Airway epithelial cell (primary cell): ENCODE data around the gene PEBP1. TPM values are rescaled to one million over a fixed set of nuclear protein-coding genes. Genes with fewer than 3 reads are reported as not detected.

ENCODE experiments used
- total RNA-seq: library from RNA; depleted of rRNA; stranded (reverse); fragments of >200 nt; gene quantifications from 2 replicates; pipeline ENCODE4 v1.2.3, GENCODE V29; 2015

PEBP1 gene
- 297 and 327 TPM in 2 replicates for total RNA-seq

DNA sequence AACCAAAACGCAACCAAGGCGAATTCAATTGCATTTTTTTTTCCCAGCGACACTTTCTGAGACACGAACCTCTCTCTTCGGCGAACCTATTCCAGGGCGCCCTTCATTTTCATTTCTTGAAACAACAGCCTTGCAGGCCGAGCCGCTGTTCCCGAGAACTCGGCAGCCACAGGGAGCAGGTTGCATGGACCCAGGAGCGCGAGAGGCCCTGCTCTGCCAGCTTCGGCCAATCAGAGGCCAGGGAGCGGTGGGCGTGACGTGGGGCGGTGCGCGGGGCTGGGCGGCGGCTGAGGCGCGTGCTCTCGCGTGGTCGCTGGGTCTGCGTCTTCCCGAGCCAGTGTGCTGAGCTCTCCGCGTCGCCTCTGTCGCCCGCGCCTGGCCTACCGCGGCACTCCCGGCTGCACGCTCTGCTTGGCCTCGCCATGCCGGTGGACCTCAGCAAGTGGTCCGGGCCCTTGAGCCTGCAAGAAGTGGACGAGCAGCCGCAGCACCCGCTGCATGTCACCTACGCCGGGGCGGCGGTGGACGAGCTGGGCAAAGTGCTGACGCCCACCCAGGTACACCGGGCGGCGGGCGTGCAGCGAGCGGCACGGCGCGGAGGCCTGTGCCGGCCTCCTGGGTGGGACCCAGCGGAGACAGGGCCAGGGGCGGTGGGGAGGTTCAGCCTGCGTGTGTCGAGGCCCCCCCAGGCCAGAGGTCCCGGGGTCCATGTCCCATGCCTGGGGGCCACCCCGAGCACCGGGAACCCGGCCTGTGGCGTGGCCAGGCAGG, at the start of gene PEBP1:
TSS of gene PEBP1 (plus strand) at position 337 of the 771 bp plus-strand sequence. CDS start at position 423, 86 bp downstream.

DNA sequence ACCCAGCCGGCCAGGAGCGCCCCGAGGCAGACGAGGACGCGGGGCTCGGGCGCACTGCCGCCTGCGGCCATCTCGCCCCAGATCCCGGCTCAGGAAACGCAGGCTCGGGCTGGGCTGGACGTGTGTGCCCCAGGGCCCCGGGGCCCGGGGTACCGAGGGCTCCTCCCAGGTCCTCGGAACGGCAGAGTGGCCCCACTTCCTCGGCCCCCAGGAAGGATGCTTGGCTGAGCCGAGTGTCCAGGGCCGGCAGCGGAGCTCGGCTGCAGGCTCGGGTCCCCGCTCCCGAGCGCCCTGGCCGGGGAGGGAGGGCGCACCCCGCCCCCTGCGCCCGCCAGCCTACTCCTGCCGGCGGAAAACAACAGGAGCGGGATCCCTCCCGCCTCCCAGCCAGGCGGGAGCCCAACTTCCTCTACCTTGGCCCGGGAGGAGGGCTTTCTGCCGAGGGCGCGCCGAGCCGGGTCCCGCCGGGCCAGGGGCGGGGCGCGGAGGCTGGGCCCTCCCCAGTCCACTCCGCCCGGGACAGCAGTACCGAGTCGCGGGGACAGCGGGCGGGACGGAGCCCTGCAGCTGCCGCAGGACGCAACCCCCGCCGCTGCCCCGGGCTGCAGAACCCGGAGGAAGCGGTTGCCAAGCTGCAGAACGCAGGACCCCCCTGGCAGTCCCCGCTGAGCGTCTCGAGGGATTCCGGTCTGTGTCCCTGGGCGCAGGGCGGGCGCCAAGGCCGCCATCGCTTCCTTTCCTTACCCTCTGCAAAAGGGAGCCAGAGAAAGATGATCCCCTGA, 32.1 kb upstream of the PEBP1 start, which contains the start of gene VSIG10:
TSS of gene VSIG10 (minus strand) at position 411 of the 782 bp plus-strand sequence. CDS start at position 71, 340 bp downstream.

Other genes with a start within 250 kb of the PEBP1 start
- gene KSR2, start 167.1 kb upstream of the PEBP1 start, total RNA-seq: not detected in 2 replicates
- gene RFC5, start 119.4 kb upstream of the PEBP1 start, total RNA-seq: 20.7 and 29.3 TPM in 2 replicates
- 73.9 and 83.2 TPM in 2 replicates for gene WSB2, start 74.9 kb upstream of the PEBP1 start, total RNA-seq
- 7.1 and 9.9 TPM in 2 replicates for gene VSIG10, start 32.1 kb upstream of the PEBP1 start, total RNA-seq
- 10.3 and 11.4 TPM in 2 replicates for gene TAOK3, start 236.8 kb downstream of the PEBP1 start, total RNA-seq
- 30.5 and 49.1 TPM in 2 replicates for gene SUDS3, start 240.4 kb downstream of the PEBP1 start, total RNA-seq